HEK293T (cell line): ENCODE results near the gene ZMYM2.
"Not testable (repeated sequence)": the region's sequence is repeated elsewhere in the genome, so short reads cannot be mapped to it uniquely, and the experiment has no call there.

Experiments
- CTCF ChIA-PET: fragments of 350-600 bp; formaldehyde crosslinking; extraction: SDS; loops from one replicate; lab custom pipeline; 2021; ENCODE audit warnings: antibody characterized with exemption, inconsistent platforms; lab: Yijun Ruan, JAX
- POLR2A ChIA-PET: fragments of 350-600 bp; formaldehyde crosslinking; extraction: SDS; loops from one replicate; lab custom pipeline; 2020; ENCODE audit warnings: antibody characterized with exemption, inconsistent platforms; lab: Yijun Ruan, JAX
- DNase-seq: peaks from one replicate; pipeline ENCODE4 v3.0.0; 2012; ENCODE audit warnings: mixed read lengths; ENCODE audit errors: extremely low spot score
- ARNT ChIP-seq: fragments of 450-650 bp; IDR thresholded peaks from 2 replicates; pipeline ENCODE4 v1.6.1; 2017; ENCODE audit warnings: mild to moderate bottlenecking
- BHLHE40 ChIP-seq: fragments of 450-650 bp; IDR thresholded peaks from 2 replicates; pipeline ENCODE4 v1.6.1; 2016; ENCODE audit warnings: mild to moderate bottlenecking, moderate library complexity, borderline replicate concordance
- CTBP1 ChIP-seq: fragments of 450-650 bp; IDR thresholded peaks from 2 replicates; pipeline ENCODE4 v1.6.1; 2016; ENCODE audit warnings: borderline replicate concordance
- ELF4 ChIP-seq: fragments of 450-650 bp; IDR thresholded peaks from 2 replicates; pipeline ENCODE4 v1.6.1; 2017; ENCODE audit warnings: antibody characterized with exemption
- FOXA1 ChIP-seq: fragments of 450-650 bp; IDR thresholded peaks from 2 replicates; pipeline ENCODE4 v1.6.1; 2016; ENCODE audit warnings: mild to moderate bottlenecking
- FOXK2 ChIP-seq: fragments of 450-650 bp; IDR thresholded peaks from 2 replicates; pipeline ENCODE4 v1.6.1; 2016; ENCODE audit warnings: mild to moderate bottlenecking
- FOXM1 ChIP-seq: fragments of 450-650 bp; IDR thresholded peaks from 2 replicates; pipeline ENCODE4 v1.6.1; 2017; ENCODE audit warnings: mild to moderate bottlenecking, borderline replicate concordance
- HDGF ChIP-seq: fragments of 450-650 bp; IDR thresholded peaks from 2 replicates; pipeline ENCODE4 v1.6.1; 2017; ENCODE audit warnings: antibody characterized with exemption, borderline replicate concordance
- L3MBTL2 ChIP-seq: fragments of 450-650 bp; conservative IDR thresholded peaks from 2 replicates; pipeline ENCODE4 v1.6.1; 2016; ENCODE audit warnings: mild to moderate bottlenecking
- LEF1 ChIP-seq: fragments of 450-650 bp; IDR thresholded peaks from 2 replicates; pipeline ENCODE4 v1.6.1; 2017; ENCODE audit warnings: mild to moderate bottlenecking, borderline replicate concordance
- NFRKB ChIP-seq: fragments of 450-650 bp; IDR thresholded peaks from 2 replicates; pipeline ENCODE4 v1.6.1; 2016; ENCODE audit warnings: mild to moderate bottlenecking, moderate library complexity
- PKNOX1 ChIP-seq: fragments of 450-650 bp; IDR thresholded peaks from 2 replicates; pipeline ENCODE4 v1.6.1; 2016
- SP1 ChIP-seq: fragments of 450-650 bp; IDR thresholded peaks from 2 replicates; pipeline ENCODE4 v1.6.1; 2017
- SUZ12 ChIP-seq: fragments of 450-650 bp; IDR thresholded peaks from 2 replicates; pipeline ENCODE4 v1.6.1; 2016; ENCODE audit warnings: mild to moderate bottlenecking
- TARDBP ChIP-seq: fragments of 450-650 bp; IDR thresholded peaks from 2 replicates; pipeline ENCODE4 v1.6.1; 2016
- ZNF384 ChIP-seq: fragments of 450-650 bp; IDR thresholded peaks from 2 replicates; pipeline ENCODE4 v1.6.1; 2016

The ZMYM2 gene

GRCh38 chr13:20017365-20017711, 58.8 kb downstream of the ZMYM2 start:
- ChIA-PET POLR2A (no interaction called here), CTCF (no interaction called here)
- DNase-seq: no peak
- TF ChIP-seq BHLHE40 (no peak), NFRKB (no peak), SP1 (no peak), FOXA1 (no peak), FOXK2 (no peak), SUZ12 (no peak), ELF4 (no peak), L3MBTL2 (no peak), ZNF384 (no peak), PKNOX1 (no peak), LEF1 (no peak), CTBP1 (no peak), HDGF (no peak), ARNT (no peak), FOXM1 (no peak), TARDBP (no peak)

GRCh38 chr13:20019043-20019442, 60.5 kb downstream of the ZMYM2 start:
- ChIA-PET POLR2A (no interaction called here), CTCF (no interaction called here)
- DNase-seq: no peak
- TF ChIP-seq TARDBP: no peak
- TF ChIP-seq CTBP1: no peak

- TF ChIP-seq SP1 (no peak), NFRKB (no peak), TARDBP (no peak), FOXA1 (no peak), HDGF (no peak), CTBP1 (no peak), ARNT (no peak), ELF4 (no peak)
- no peak for DNase-seq
- POLR2A ChIA-PET: no interaction called here
- CTCF ChIA-PET: no interaction called here
Measured at GRCh38 chr13:20024702-20025101, 66.2 kb downstream of the ZMYM2 start.

GRCh38 chr13:20028953-20029352, 70.4 kb downstream of the ZMYM2 start:
- TF ChIP-seq ELF4 (no peak), PKNOX1 (no peak), FOXA1 (no peak)
- ChIA-PET CTCF (no interaction called here), POLR2A (no interaction called here)
- DNase-seq: no peak

- CTCF ChIA-PET: interaction anchor here (2.0 kb wide), 1 partner anchor 94 kb away, joined by 5 read pairs; no protein-coding TSS in a partner anchor
- DNase-seq: no peak
- POLR2A ChIA-PET: no interaction called here
- TF ChIP-seq FOXA1 (no peak), PKNOX1 (no peak)
Measured at GRCh38 chr13:20033486-20033885, 75.0 kb downstream of the ZMYM2 start.

GRCh38 chr13:20035130-20035529, 76.6 kb downstream of the ZMYM2 start:
- POLR2A ChIA-PET: no interaction called here
- no peak for TF ChIP-seq L3MBTL2
- no peak for TF ChIP-seq NFRKB
- TF ChIP-seq HDGF: no peak
- TF ChIP-seq FOXK2: no peak
- no peak for TF ChIP-seq FOXA1
- no peak for TF ChIP-seq ELF4
- no peak for TF ChIP-seq SUZ12
- TF ChIP-seq SP1: no peak
- no peak for TF ChIP-seq ZNF384
- TF ChIP-seq PKNOX1: no peak
- no peak for DNase-seq
- CTCF ChIA-PET: interaction anchor here (0.6 to 2.0 kb wide), 2 partner anchors 93 to 1478 kb away, joined by 3 to 5 read pairs; no protein-coding TSS in a partner anchor

- no peak for DNase-seq
- no peak for TF ChIP-seq HDGF
- ChIA-PET POLR2A (no interaction called here), CTCF (interaction anchor here (0.6 kb wide), 1 partner anchor 22 kb away, joined by 13 read pairs; no protein-coding TSS in a partner anchor)
Measured at GRCh38 chr13:20037908-20038307, 79.4 kb downstream of the ZMYM2 start.

GRCh38 chr13:20042603-20043002, 84.1 kb downstream of the ZMYM2 start:
- DNase-seq, POLR2A ChIA-PET, CTCF ChIA-PET: not testable (repeated sequence)
